Fibroblast of villous mesenchyme (primary cell): ENCODE results near the gene RBFOX2. TPM values are rescaled to one million over a fixed set of nuclear protein-coding genes. Genes with fewer than 3 reads are reported as not detected.

ENCODE experiments used
- DNase-seq: peaks from one replicate; pipeline ENCODE4 v3.0.0-alpha.2; 2010; ENCODE audit warnings: low read depth
- H3K4me3 ChIP-seq: 2 replicates; pipeline ENCODE4 v1.5.1; 2011; ENCODE audit warnings: low read depth, mild to moderate bottlenecking, low read length
- CTCF ChIP-seq: IDR thresholded peaks from 2 replicates; pipeline ENCODE4 v1.5.1; 2012; ENCODE audit warnings: low read depth, mild to moderate bottlenecking, low read length; ENCODE audit not compliant: insufficient read depth
- total RNA-seq: library from RNA; depleted of rRNA; stranded (reverse); fragments of >200 nt; gene quantifications from 2 replicates; pipeline ENCODE4 v1.2.3, GENCODE V29; 2012

Gene RBFOX2
- total RNA-seq, 1 donor: 174 TPM

- no peak for TF ChIP-seq CTCF
- H3K4me3 ChIP-seq: no peak overlapping the region
- DNase-seq: no peak
Measured at GRCh38 chr22:36010090-36010489, 18.5 kb downstream of the RBFOX2 start.

- DNase-seq: peak; percentile 78
- no peak for TF ChIP-seq CTCF
- no peak overlapping the region for H3K4me3 ChIP-seq
Measured at GRCh38 chr22:36009085-36009484, 19.5 kb downstream of the RBFOX2 start.

GRCh38 chr22:36008565-36008964 is 20.1 kb downstream of the RBFOX2 start:
- TF ChIP-seq CTCF: no peak
- no peak overlapping the region for H3K4me3 ChIP-seq

GRCh38 chr22:36008131-36008530 is 20.5 kb downstream of the RBFOX2 start:
- TF ChIP-seq CTCF: no peak
- peak; percentile 64 for DNase-seq
- no peak overlapping the region for H3K4me3 ChIP-seq

More at GRCh38 chr22:36008565-36008964, 20.1 kb downstream of the RBFOX2 start:
- DNase-seq: no peak

- no peak for DNase-seq
- TF ChIP-seq CTCF: no peak
- H3K4me3 ChIP-seq: no peak overlapping the region
Measured at GRCh38 chr22:36003972-36004674, 24.5 kb downstream of the RBFOX2 start.

GRCh38 chr22:36002718-36003260 is 25.8 kb downstream of the RBFOX2 start:
- no peak overlapping the region for H3K4me3 ChIP-seq
- DNase-seq: no peak
- TF ChIP-seq CTCF: no peak
